ENCODE data around the gene DCBLD1. TPM values are rescaled to one million over a fixed set of nuclear protein-coding genes. Genes with fewer than 3 reads are reported as not detected.

Gene DCBLD1
- total RNA-seq, 1 experiment from 2014 or later: 28.2 TPM

GRCh38 chr6:117531346-117531745 lies 48.9 kb downstream of the DCBLD1 start:
- Mint-ChIP-seq H3K36me3 (ENCODE audit: insufficient read depth, unreplicated experiment) (no peaks in the 10 kb centered on the region), H3K4me3 (ENCODE audit: low read depth, unreplicated experiment) (no peak overlapping the region), H3K4me1 (ENCODE audit: low read depth, unreplicated experiment) (peaks cover 4% of the 10 kb centered on the region), H3K27me3 (ENCODE audit: unreplicated experiment) (no peaks in the 10 kb centered on the region), H3K27ac (ENCODE audit: unreplicated experiment) (no peak overlapping the region), H3K9me3 (ENCODE audit: low read depth, unreplicated experiment) (no peaks in the 10 kb centered on the region)
- CTCF ChIA-PET: no interaction called here
- no peak for DNase-seq
- intact Hi-C loops (cut with micrococcal nuclease; ENCODE audit: unreplicated experiment): no loop called here
- TF ChIP-seq, protein P1, sequence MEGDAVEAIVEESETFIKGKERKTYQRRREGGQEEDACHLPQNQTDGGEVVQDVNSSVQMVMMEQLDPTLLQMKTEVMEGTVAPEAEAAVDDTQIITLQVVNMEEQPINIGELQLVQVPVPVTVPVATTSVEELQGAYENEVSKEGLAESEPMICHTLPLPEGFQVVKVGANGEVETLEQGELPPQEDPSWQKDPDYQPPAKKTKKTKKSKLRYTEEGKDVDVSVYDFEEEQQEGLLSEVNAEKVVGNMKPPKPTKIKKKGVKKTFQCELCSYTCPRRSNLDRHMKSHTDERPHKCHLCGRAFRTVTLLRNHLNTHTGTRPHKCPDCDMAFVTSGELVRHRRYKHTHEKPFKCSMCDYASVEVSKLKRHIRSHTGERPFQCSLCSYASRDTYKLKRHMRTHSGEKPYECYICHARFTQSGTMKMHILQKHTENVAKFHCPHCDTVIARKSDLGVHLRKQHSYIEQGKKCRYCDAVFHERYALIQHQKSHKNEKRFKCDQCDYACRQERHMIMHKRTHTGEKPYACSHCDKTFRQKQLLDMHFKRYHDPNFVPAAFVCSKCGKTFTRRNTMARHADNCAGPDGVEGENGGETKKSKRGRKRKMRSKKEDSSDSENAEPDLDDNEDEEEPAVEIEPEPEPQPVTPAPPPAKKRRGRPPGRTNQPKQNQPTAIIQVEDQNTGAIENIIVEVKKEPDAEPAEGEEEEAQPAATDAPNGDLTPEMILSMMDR (IDR thresholded peaks at IDR 0.05; ENCODE audit: unreplicated experiment): no peak
- BruUV-seq (replicated peaks): no TSS peak

DNA sequence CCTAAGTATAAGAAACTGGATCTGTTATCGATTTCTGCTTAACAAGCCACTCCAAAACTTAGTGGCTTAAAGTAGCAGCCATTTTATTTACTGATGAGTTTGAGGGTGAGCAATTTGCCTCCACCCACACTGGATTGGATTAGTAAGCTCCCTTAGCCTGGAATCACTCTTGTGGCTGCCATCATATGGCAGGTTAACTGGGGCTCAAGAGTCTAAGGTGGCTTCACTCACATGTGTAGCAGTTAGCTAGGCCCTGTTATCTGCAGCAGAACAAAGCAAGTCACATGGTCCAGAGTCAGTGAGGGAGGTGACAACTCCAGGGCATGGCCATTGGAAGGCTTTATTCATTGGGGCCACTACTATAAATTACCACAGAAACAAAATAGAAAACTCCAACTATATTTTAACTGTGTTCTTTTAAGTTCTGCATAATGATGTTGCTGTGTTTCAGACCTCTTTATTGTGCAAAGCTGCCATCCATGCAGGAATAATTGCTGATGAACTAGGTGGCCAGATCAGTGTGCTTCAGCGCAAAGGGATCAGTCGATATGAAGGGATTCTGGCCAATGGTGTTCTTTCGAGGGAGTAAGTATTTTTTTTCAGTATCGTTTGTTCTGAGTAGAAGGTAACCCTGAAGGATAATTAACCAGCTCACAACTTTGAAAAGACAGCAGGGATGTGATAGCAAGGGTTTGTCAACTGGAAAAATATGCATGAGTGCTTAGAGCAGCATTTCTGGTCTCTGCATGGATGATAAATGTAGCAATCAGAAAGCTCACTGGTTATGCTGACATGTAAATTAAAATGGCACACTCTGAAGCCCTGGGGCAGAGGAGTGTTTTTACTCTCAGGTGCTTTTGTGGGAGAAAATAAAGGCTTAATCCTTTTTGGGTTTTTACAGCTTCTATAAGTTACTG lies 49.6 kb downstream of the DCBLD1 start:
- Mint-ChIP-seq H3K4me1 (ENCODE audit: low read depth, unreplicated experiment) (peaks cover 10% of the 10 kb centered on the region), H3K27me3 (ENCODE audit: unreplicated experiment) (no peaks in the 10 kb centered on the region), H3K36me3 (ENCODE audit: insufficient read depth, unreplicated experiment) (no peaks in the 10 kb centered on the region), H3K27ac (ENCODE audit: unreplicated experiment) (no peak overlapping the region), H3K4me3 (ENCODE audit: low read depth, unreplicated experiment) (no peak overlapping the region), H3K9me3 (ENCODE audit: low read depth, unreplicated experiment) (no peaks in the 10 kb centered on the region)
- BruUV-seq (replicated peaks): no TSS peak
- DNase-seq: no peak
- intact Hi-C loops (cut with micrococcal nuclease; ENCODE audit: unreplicated experiment): no loop called here
- CTCF ChIA-PET: no interaction called here
- TF ChIP-seq, protein P1 (IDR thresholded peaks at IDR 0.05; ENCODE audit: unreplicated experiment): no peak

DNA sequence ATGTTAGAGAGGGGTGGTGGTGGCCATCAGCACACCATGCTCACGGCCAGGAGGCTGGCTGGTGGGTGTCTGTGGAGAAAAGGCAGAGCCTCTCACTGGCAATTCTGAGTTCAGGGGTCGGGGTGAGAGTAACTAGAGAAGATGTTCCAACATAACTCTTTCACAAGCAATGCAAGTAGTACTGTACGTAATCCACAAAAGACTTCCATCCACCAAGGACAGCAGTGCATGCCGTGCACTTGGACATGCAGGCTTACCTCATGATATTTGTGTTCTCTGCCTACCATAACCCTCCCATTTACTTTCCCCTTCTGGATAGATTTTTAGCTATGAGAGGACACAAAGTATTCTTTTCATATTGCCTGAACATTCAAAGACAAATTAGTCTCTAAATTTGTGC lies 51.3 kb downstream of the DCBLD1 start:
- H3K4me1 Mint-ChIP-seq (ENCODE audit: low read depth, unreplicated experiment): peaks cover 10% of the 10 kb centered on the region
- BruUV-seq (replicated peaks): no TSS peak
- CTCF ChIA-PET: no interaction called here
- peaks cover 6% of the 10 kb centered on the region for H3K36me3 Mint-ChIP-seq (ENCODE audit: insufficient read depth, unreplicated experiment)
- intact Hi-C loops (cut with micrococcal nuclease; ENCODE audit: unreplicated experiment): no loop called here
- no peaks in the 10 kb centered on the region for H3K27me3 Mint-ChIP-seq (ENCODE audit: unreplicated experiment)
- H3K4me3 Mint-ChIP-seq (ENCODE audit: low read depth, unreplicated experiment): no peak overlapping the region
- H3K9me3 Mint-ChIP-seq (ENCODE audit: low read depth, unreplicated experiment): no peaks in the 10 kb centered on the region
- no peak overlapping the region for H3K27ac Mint-ChIP-seq (ENCODE audit: unreplicated experiment)
- DNase-seq: no peak
- TF ChIP-seq, protein P1 (IDR thresholded peaks at IDR 0.05; ENCODE audit: unreplicated experiment): no peak

- TF ChIP-seq, protein P1 (IDR thresholded peaks at IDR 0.05; ENCODE audit: unreplicated experiment): no peak
- H3K36me3 Mint-ChIP-seq (ENCODE audit: insufficient read depth, unreplicated experiment): peaks cover 16% of the 10 kb centered on the region
- no peaks in the 10 kb centered on the region for H3K9me3 Mint-ChIP-seq (ENCODE audit: low read depth, unreplicated experiment)
- no peak for DNase-seq
- H3K4me3 Mint-ChIP-seq (ENCODE audit: low read depth, unreplicated experiment): no peak overlapping the region
- CTCF ChIA-PET: no interaction called here
- intact Hi-C loops (cut with micrococcal nuclease; ENCODE audit: unreplicated experiment): no loop called here
- peaks cover 10% of the 10 kb centered on the region for H3K4me1 Mint-ChIP-seq (ENCODE audit: low read depth, unreplicated experiment)
- no peak overlapping the region for H3K27ac Mint-ChIP-seq (ENCODE audit: unreplicated experiment)
- no TSS peak for BruUV-seq (replicated peaks)
- H3K27me3 Mint-ChIP-seq (ENCODE audit: unreplicated experiment): no peaks in the 10 kb centered on the region
These were observed 52.5 kb downstream of the DCBLD1 start for GRCh38 chr6:117534974-117535373.

Data from Calu3 (cell line).